Cardiac fibroblast (primary cell): ENCODE data around the gene ITGAL.
"Not testable (repeated sequence)": the region's sequence is repeated elsewhere in the genome, so short reads cannot be mapped to it uniquely, and the experiment has no call there.

ENCODE experiments used
- DNase-seq, 2 donors: peaks; one replicate each; pipeline versions ENCODE4 v3.0.0 to v3.0.0-alpha.2; 2010; ENCODE audit warnings: low read depth in 2 of 2
- H3K4me3 ChIP-seq, 2 donors: replicated peaks in 1 of 2; 1 replicate in 1 of 2; 2 replicates in 1 of 2; pipeline ENCODE4 v1.5.1; 2011; ENCODE audit warnings: low read depth in 2 of 2, low read length in 2 of 2, mild to moderate bottlenecking in 2 of 2, moderate library complexity in 1 of 2
- CTCF ChIP-seq: IDR thresholded peaks from one replicate; pipeline ENCODE4 v1.5.1; 2011; ENCODE audit warnings: low read depth, mild to moderate bottlenecking, low read length, inconsistent platforms

Gene ITGAL

GRCh38 chr16:30470632-30470995 is 1.9 kb upstream of the ITGAL start:
- no peak overlapping the region for H3K4me3 ChIP-seq
- TF ChIP-seq CTCF = no peak

DNA sequence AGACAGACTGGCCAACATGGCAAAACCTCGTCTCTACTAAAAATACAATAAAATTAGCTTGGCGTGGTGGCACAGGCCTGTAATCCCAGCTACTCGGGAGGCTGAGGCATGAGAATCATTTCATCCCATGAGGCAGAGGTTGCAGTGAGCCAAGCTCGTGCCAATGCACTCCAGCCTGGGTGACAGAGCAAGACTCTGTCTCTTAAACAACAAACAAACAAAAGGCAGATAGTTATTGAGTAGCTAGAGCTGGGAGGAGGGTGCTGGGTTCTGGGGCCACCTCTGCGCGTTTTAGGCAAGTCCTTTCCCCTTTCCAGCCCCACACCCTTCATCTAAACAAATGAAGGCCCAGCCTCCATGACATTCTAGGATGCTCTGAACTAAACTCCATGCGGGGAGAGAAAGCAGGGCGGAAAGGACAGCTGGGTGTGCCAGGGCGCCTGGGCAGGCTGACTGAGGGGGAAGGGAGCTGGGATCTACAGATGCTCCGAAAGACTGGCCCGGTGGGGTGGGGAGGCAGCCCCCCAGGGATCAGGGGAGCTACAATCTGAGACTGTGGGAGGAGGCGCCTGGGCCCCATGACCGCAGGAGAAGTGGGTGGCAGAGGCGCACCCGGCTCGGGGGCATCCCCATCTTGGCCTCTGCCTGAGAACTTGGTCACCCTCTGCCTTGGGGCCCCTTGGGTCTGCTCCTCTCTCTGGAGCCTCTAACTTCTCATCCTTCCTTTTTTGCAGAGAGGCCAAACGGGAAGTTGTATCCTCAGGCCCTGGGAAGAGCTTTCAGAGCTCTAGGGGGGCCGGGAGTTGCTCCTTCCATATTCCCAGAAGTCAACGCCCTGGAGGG is 910 bp downstream of the ITGAL start:
- TF ChIP-seq CTCF = no peak
- H3K4me3 ChIP-seq = no peak overlapping the region
- DNase-seq = no peak

More at GRCh38 chr16:30470632-30470995, 1.9 kb upstream of the ITGAL start:
- no peak for DNase-seq

GRCh38 chr16:30474074-30474452 is 1.5 kb downstream of the ITGAL start:
- no peak for DNase-seq
- no peak overlapping the region for H3K4me3 ChIP-seq
- no peak for TF ChIP-seq CTCF

- TF ChIP-seq CTCF = no peak
- no peak for DNase-seq
- no peak overlapping the region for H3K4me3 ChIP-seq
Measured at GRCh38 chr16:30474684-30475083, 2.1 kb downstream of the ITGAL start.

DNA sequence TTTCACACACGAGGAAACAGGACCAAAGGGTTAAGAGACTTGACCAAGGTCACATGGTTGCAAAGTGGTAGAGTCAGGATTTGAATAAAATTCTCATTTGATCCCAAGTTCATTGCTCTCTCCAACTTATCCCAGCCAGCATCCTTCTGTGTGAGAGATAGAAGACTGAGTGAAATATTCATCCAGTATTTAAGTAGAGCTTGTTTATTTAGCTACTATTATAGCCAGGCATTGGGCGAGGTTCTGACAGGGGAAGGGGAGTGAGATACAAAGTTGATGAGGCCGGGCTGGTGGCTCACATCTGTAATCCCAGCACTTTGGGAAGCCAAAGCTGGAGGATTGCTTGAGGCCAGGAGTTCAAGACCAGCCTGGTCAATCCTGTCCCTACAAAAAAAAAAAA is 4.4 kb downstream of the ITGAL start:
- DNase-seq = no peak
- no peak overlapping the region for H3K4me3 ChIP-seq
- TF ChIP-seq CTCF = no peak

DNA sequence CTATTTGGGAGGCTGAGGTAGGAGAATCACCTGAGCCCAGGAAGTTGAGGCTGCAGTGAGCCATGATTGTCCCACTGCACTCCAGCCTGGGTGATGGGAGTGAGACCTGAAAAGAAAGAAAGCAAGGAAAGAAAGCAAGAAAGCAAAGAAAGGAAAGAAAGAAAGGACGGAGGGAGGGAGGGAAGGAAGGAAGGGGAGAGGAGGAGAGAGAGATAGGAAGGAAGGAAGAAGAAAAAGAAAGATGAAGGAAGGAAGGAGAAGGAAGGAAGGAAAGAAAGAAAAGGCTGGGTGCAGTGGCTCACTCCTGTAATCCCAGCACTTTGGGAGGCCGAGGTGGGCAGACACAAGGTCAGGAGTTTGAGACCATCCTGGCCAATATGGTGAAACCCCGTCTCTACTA is 5.2 kb downstream of the ITGAL start:
- H3K4me3 ChIP-seq, DNase-seq: not testable (repeated sequence)

- no peak overlapping the region for H3K4me3 ChIP-seq
- no peak for DNase-seq
- no peak for TF ChIP-seq CTCF
Measured at GRCh38 chr16:30478766-30479478, 6.4 kb downstream of the ITGAL start.
